Measurements from ENCODE around the gene EDARADD. TPM values are rescaled to one million over a fixed set of nuclear protein-coding genes. Genes with fewer than 3 reads are reported as not detected.
A peak's percentile ranks its signal among the peaks of the same experiment; 100 is the strongest.

Gene EDARADD
- total RNA-seq, 4 donors from 2014 or later: 8.4 to 11.8 (median 8.8) TPM

DNA sequence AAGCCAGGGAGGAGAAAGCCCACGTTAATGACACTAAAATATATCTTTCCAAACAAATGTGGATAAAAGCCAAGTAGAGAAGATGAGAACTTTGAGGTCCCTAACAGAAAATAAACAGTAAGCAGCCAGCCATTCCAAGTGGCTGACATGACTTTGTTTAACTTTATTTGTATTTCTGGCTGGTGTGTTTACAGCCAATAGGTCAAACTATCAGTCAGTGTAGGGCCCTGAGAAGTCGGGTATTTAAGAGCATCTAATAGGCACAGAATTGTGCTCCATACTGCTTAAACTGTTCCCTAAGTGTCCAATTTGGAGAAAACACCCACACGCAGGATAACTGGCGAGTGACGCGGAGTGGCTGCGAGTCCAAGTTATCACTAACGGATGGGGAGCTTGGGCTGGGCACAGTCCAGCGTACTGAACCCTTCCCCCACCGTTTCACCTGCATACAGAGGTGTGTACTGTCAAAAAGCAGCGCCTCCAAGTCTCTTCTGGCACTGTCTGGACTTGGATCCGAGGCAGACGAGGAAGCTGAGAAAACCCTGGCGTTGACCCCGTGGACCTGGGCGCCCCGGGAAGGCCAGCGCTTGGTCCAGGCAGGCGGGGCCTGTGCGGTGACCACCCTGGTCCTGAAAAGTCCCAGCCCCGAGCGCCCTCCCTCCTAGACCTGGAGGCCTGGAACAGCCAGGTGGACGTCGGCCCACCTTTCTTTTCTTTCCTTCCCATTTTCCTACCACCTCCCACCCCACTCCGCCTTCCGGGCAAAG, 129.0 kb downstream of the EDARADD start:
- peak; percentile 54 to 64 for DNase-seq
- TF ChIP-seq, protein P1, sequence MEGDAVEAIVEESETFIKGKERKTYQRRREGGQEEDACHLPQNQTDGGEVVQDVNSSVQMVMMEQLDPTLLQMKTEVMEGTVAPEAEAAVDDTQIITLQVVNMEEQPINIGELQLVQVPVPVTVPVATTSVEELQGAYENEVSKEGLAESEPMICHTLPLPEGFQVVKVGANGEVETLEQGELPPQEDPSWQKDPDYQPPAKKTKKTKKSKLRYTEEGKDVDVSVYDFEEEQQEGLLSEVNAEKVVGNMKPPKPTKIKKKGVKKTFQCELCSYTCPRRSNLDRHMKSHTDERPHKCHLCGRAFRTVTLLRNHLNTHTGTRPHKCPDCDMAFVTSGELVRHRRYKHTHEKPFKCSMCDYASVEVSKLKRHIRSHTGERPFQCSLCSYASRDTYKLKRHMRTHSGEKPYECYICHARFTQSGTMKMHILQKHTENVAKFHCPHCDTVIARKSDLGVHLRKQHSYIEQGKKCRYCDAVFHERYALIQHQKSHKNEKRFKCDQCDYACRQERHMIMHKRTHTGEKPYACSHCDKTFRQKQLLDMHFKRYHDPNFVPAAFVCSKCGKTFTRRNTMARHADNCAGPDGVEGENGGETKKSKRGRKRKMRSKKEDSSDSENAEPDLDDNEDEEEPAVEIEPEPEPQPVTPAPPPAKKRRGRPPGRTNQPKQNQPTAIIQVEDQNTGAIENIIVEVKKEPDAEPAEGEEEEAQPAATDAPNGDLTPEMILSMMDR (IDR thresholded peaks at IDR 0.05): no peak
- no peak for TF ChIP-seq POLR2A (IDR thresholded peaks at IDR 0.05)
- intact Hi-C loops (cut with DNase I): loop anchor here (10.0 kb wide), 1 partner anchor 418 kb away; no protein-coding TSS in a partner anchor

DNA sequence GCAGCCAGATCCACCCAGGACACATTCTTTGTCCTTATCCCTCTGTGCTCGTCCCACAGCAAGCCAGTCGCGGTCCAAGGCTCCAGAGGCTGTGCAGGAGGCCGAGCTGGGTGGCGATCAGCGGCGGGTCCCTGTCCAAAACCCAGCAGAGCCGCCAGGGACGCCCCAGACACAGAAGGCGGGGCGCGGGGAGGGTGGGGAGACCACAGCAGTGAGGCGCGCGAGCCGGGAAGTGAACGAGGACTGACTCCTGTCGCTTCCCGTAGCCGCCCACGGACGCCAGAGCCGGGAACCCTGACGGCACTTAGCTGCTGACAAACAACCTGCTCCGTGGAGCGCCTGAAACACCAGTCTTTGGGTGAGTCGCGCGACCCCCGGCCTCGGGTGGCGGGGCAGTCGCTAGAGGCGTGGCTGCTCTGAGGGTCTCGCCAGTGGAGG, 129.6 kb downstream of the EDARADD start, which contains the start of gene LGALS8:
Gene LGALS8 (plus strand): TSS at position 279 of the 438 bp plus-strand sequence. CDS start 2,089 bp downstream, outside the sequence.
- peaks cover 6 to 15% of the 10 kb centered on the region in 2 donors for H3K4me1 ChIP-seq
- peaks cover 0 to 11% of the 10 kb centered on the region in 2 donors for H3K36me3 ChIP-seq
- peak within 1 kb of the TSS; percentile 52 to 94 (median 75) for H3K27ac ChIP-seq
- DNase-seq: peak; percentile 90 to 94
- H3K27me3 ChIP-seq: no peaks in the 10 kb centered on the region
- no peaks in the 10 kb centered on the region for H3K9me3 ChIP-seq
- intact Hi-C loops (cut with DNase I): loop anchor here (10.0 kb wide), 1 partner anchor 419 kb away; no protein-coding TSS in a partner anchor
- H3K4me3 ChIP-seq (replicated peaks in 1 of 3): peak within 1 kb of the TSS; percentile 49 to 95 (median 63)
- TF ChIP-seq POLR2A (IDR thresholded peaks at IDR 0.05): peak; percentile 23 to 59
- TF ChIP-seq, protein P1 (IDR thresholded peaks at IDR 0.05): peak in 1 of 6 experiments; percentile 8
- 0 to 3% methylated on average over 9 to 15 of the region's 35 CpGs for WGBS, 2 donors

More for the DNA sequence above, 129.0 kb downstream of the EDARADD start:
- Histone ChIP-seq H3K27me3 (no peaks in the 10 kb centered on the region), H3K4me3 (replicated peaks in 1 of 3) (peak overlapping the region; percentile 49 to 95 (median 63)), H3K36me3 (peaks cover 0 to 11% of the 10 kb centered on the region in 2 donors), H3K4me1 (peaks cover 6 to 15% of the 10 kb centered on the region in 2 donors), H3K9me3 (no peaks in the 10 kb centered on the region), H3K27ac (peak overlapping the region; percentile 52 to 94 (median 75))
- WGBS, 2 donors: 13 to 15% methylated on average over 23 to 26 of the region's 26 CpGs

DNA sequence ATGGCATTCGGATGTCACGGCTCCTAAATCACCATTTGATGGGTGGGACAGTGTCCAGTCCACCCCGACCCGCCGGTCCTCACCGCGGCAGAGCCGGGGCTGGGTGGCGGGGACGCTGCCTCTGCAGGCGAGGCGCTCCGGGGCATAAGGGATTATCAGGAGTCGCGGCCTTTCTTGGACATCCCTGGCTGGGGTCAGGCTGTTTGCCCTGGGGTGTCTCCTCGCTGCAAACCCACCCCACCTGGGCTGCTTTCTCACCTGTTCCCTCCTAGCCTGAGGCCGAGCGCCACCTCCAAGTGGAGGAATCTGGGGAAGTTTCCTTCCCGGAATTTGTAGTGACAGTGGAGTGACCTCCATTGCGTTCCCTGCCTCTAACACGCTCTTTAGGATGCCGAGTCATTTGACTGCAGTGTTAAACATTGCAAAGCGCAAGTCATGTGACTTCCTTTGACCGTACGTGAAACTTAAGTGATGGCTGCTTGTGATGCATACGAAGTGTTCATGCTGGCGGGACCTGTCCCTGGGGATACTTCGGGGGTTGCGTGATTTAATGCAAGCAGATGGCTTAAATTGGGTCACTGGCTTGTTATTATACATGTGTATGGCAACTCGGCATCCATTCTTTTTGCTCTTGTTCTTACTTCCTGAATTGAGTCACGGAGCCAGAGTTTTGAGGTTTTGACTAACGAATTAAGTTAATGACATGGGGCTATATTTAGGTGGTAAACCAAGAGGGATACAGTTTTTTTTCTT, 130.2 kb downstream of the EDARADD start:
- intact Hi-C loops (cut with DNase I): loop anchor here (10.0 kb wide), 1 partner anchor 420 kb away; no protein-coding TSS in a partner anchor
- DNase-seq: peak in 1 of 2 donors; percentile 42
- H3K4me3 ChIP-seq (replicated peaks in 1 of 3): peak overlapping the region; percentile 49 to 95 (median 63)
- H3K27me3 ChIP-seq: no peaks in the 10 kb centered on the region
- H3K9me3 ChIP-seq: no peaks in the 10 kb centered on the region
- H3K4me1 ChIP-seq: peaks cover 6 to 15% of the 10 kb centered on the region in 2 donors
- H3K36me3 ChIP-seq: peaks cover 0 to 11% of the 10 kb centered on the region in 2 donors
- peak overlapping the region; percentile 52 to 94 (median 75) for H3K27ac ChIP-seq
- peak in 1 of 2 donors; percentile 2 for TF ChIP-seq POLR2A (IDR thresholded peaks at IDR 0.05)
- TF ChIP-seq, protein P1 (IDR thresholded peaks at IDR 0.05): no peak
- WGBS, 2 donors: 1% methylated on average over 18 to 26 of the region's 32 CpGs

DNA sequence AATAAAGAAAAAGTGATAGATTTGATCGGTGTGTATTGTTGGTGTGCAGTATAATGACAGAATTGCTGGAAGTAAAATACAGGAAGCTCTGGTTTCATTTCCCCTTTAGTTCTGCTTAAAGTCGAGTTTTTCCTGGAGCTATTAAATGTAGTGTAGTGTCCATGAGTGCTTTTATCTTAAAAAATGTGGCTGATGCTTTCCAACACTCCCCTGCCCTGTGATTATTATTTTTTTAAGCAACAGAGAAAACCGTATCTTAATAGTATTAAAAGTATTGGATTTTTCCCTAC, 130.8 kb downstream of the EDARADD start:
- no peaks in the 10 kb centered on the region for H3K27me3 ChIP-seq
- peaks cover 6 to 15% of the 10 kb centered on the region in 2 donors for H3K4me1 ChIP-seq
- 14 to 16% methylated on average over 3 of the region's 3 CpGs for WGBS, 2 donors
- peak overlapping the region in 2 of 3 donors; percentile 75 to 94 for H3K27ac ChIP-seq
- peaks cover 0 to 11% of the 10 kb centered on the region in 2 donors for H3K36me3 ChIP-seq
- TF ChIP-seq, protein P1 (IDR thresholded peaks at IDR 0.05): no peak
- TF ChIP-seq POLR2A (IDR thresholded peaks at IDR 0.05): no peak
- intact Hi-C loops (cut with DNase I): loop anchor here (10.0 kb wide), 1 partner anchor 420 kb away; no protein-coding TSS in a partner anchor
- no peak for DNase-seq
- peak overlapping the region in 2 of 3 donors; percentile 49 to 63 for H3K4me3 ChIP-seq (replicated peaks in 1 of 3)
- H3K9me3 ChIP-seq: no peaks in the 10 kb centered on the region

All from thyroid gland (tissue), 4 donors.